HG02642 (cell line): ENCODE results near the gene CHD2.

Experiments
- ATAC-seq: cut with Tn5 transposase; IDR thresholded peaks from one replicate; pipeline ENCODE4 v1.9.1; 2021; ENCODE audit warnings: mild to moderate bottlenecking; ENCODE audit not compliant: unreplicated experiment, poor library complexity

CHD2 gene

GRCh38 chr15:92884436-92885223, 15.5 kb upstream of the CHD2 start:
- ATAC-seq = no peak

GRCh38 chr15:92885224-92886041, 14.7 kb upstream of the CHD2 start:
- ATAC-seq = no peak

- ATAC-seq = no peak
Observed at GRCh38 chr15:92886042-92886537, 14.0 kb upstream of the CHD2 start.

- ATAC-seq = no peak
Observed at GRCh38 chr15:92886815-92887214, 13.3 kb upstream of the CHD2 start.

DNA sequence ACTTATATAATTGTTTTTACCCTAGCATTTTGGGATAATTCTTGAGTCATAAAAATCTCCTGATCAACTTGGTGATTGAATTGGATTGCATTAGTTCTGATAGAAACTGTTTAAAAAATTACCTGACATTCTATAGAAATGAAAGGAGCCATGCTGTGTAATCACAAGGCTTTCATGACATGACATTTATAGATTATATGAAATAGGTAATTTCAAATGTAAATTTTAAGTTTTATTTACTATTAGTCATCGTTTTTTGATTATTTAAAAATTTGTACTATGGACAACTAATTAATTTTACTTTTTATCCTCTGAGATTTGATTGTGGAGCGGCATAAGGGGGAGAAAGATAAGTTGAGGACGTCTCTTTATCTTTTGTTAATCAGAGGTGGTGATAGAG, 12.3 kb upstream of the CHD2 start:
- ATAC-seq = no peak

GRCh38 chr15:92889390-92890107, 10.6 kb upstream of the CHD2 start:
- no peak for ATAC-seq

GRCh38 chr15:92891533-92892200, 8.5 kb upstream of the CHD2 start:
- ATAC-seq = no peak

- no peak for ATAC-seq
Observed at GRCh38 chr15:92892201-92892555, 7.9 kb upstream of the CHD2 start.

DNA sequence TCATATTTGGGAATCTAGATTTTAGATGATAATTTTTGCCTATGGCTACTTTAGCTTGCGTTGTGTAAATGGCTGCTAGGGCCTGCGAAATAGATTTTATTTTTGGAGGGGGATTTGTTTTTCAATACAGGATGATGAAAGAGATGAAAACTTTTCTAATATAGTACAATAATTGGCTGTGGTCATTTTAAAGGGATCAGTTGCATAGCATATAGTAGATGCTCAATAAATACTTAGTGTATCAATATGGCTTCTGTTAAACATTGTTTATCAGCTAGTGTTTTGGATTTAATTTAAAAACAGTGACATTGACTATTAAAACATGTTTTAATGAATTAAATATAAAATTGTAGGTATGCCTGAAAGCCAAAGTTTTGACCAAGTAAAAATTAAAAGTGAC, 6.9 kb upstream of the CHD2 start:
- ATAC-seq = no peak

DNA sequence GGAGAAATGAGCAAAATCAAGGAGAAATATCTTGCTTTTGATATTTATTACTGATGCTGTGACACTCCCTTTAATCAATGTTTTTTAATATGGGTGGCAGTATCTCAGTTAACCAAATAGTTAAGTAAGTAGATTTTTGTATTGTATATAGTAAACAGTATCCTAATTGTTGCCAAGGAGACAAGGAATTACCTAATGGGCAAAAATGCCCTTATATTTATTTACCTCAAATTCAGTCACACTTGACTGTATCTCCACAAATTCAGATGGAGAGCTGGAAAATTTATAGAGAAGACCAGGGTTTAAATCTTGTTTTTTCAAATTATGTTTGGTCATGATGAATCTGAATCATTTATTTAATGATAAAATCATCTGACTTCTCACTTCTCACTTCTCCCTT, 3.6 kb upstream of the CHD2 start:
- ATAC-seq = no peak

GRCh38 chr15:92897620-92898019, 2.5 kb upstream of the CHD2 start:
- ATAC-seq = no peak

DNA sequence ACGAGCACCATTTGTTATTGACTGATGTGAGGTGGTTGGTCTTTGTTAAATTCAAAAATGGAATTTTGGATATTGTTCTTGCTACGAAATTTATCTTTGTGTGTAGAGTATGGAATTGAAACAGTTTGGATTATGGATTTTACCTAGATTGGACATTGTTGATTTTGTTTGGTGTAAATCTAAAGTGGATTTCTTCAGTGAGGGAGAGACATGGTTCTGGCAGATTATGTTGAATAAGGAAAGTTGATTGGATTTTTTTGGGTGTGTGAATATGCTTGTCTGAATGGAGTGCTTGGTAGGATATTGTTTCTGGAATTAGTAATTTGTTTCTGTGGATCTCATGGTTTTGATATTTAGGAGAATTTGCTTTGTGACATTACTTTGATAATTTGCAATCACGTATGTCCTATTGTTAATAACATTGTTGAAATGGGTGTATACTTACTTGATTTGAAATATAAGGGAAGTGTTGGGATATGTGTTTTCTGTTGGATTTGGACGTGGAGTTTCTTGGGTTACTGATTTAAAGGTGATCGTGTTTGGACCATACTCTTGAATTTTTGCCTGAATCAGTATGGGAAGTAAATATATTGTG, 1.0 kb upstream of the CHD2 start:
- ATAC-seq = no peak

DNA sequence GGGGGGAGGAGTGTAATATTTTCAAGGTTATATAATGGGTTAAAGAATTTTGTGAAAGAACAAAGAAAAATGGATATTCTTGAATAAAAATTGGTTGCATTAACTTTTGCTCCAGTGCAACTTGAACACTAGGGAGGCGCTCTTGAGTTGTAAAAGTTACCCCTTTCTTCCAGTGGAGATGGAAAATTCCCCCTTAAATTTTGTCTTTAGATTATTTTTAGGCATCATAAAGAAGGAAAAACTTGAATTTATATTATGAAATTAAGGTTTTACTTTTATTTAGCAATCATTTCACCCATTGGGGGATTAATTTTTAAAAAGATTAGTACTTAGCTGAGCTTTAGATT, 550 bp upstream of the CHD2 start:
- no peak for ATAC-seq

- ATAC-seq = no peak
Observed at GRCh38 chr15:92900731-92901071, 577 bp downstream of the CHD2 start.

DNA sequence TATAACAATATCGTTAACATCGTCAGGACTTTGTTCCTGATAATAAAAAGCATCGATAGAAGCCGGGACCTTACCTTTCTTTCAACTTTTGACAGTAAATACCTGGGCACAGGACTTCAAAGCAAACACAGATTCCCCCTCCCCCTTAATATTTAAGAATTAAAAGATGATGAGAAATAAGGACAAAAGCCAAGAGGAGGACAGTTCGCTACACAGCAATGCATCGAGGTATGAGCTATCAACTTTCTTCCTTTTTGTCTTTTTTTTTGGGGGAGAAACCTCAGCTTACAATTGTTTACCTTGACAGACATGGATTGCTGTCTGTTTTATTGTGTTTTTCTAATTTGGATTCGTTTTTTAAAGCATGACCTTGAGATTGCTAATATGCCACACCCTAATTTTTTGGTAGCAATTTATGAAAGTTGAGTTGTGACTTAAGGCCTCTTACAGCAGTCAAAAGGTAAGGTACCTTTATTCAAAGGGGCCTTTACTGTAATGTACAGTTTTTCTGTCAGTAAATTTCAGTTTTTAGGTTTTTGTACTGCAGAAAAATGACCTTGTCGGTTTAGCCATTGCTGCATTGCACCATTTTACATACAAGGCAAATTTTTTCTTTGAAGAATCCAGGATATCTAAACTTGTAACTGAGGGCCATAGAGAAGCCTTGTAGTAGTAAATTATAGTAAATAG, 1.1 kb downstream of the CHD2 start:
- no peak for ATAC-seq

DNA sequence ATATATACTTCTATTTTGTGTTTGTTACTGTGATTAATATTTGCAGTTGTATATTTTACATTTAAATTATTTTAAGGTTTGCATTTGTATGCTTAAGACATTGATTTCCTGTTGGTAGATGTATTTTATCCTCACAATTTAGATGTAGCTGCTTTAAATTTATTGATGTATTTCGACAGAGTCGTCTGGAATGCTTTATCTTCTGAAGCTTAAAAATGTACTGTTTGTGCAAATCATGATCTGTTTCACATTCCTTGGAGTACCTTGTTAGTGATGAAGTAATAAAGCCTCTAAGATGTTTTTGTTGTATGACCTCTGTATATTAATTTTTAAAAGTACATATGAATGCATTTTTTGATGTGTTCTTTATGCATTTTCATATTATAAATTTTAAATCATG, 1.9 kb downstream of the CHD2 start:
- no peak for ATAC-seq

DNA sequence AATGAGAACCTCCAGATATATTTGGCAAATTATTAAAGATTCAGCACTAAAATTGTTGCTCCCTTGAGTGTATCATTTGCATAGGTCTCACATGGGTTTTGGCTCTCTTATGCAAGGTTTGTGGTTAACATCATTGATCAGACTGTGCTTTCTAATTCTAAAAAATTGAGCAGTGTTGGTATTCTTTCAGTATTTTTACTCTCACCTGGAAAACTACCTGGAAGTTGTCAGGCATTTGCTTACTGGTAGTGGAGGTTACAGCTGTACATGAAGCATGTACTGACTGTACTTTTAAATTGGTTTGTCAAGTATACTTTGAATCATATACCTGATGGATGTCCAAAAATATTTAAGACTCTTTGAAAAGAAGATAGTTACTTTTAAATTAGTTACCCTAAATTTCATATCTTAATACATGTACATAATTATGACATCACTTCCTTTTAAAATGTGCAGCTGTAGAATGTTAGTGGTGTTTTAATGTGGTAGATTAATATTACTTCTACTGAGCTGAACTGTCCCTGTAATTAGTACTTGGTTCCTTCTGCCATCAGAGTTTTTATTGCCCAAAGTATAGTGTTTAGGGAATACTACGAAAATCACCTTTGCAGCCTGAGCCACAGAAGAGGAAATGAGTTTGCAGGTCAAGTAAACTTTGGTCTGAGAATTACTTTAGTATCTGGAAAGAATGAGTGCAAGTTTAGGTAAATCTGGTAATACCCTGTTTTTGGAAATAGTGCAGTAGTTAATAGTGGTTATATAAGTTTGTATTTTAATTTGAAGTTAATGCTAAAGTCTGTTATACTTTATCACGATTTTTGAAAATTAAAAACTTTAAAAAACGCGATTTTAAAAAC, 2.8 kb downstream of the CHD2 start:
- no peak for ATAC-seq

- ATAC-seq = no peak
Observed at GRCh38 chr15:92903631-92903965, 3.5 kb downstream of the CHD2 start.
